Ishikawa (cell line): ENCODE measurements around the gene SMCO4.

Source experiments
- CEBPB ChIP-seq: IDR thresholded peaks from 2 replicates; pipeline ENCODE4 v1.6.1; 2012
- CREB1 ChIP-seq: IDR thresholded peaks from 2 replicates; pipeline ENCODE4 v1.6.1; 2012; ENCODE audit warnings: low read depth
- EGR1 ChIP-seq: IDR thresholded peaks from 2 replicates; pipeline ENCODE4 v1.6.1; 2012
- EP300 ChIP-seq: IDR thresholded peaks from 2 replicates; pipeline ENCODE4 v1.6.1; 2012; ENCODE audit warnings: borderline replicate concordance
- FOXM1 ChIP-seq: IDR thresholded peaks from 2 replicates; pipeline ENCODE4 v1.6.1; 2012; ENCODE audit warnings: low read depth, borderline replicate concordance
- MAX ChIP-seq: IDR thresholded peaks from 2 replicates; pipeline ENCODE4 v1.6.1; 2012
- NFIC ChIP-seq: IDR thresholded peaks from 2 replicates; pipeline ENCODE4 v1.6.1; 2012
- RAD21 ChIP-seq: IDR thresholded peaks from 2 replicates; pipeline ENCODE4 v1.6.1; 2012; ENCODE audit warnings: low read depth
- REST ChIP-seq: IDR thresholded peaks from 2 replicates; pipeline ENCODE4 v1.6.1; 2012; ENCODE audit warnings: low read depth, mild to moderate bottlenecking
- TAF1 ChIP-seq: IDR thresholded peaks from 2 replicates; pipeline ENCODE4 v1.6.1; 2012; ENCODE audit warnings: low read depth, mild to moderate bottlenecking
- TCF12 ChIP-seq: IDR thresholded peaks from 2 replicates; pipeline ENCODE4 v1.6.1; 2012; ENCODE audit warnings: low read depth
- TEAD4 ChIP-seq: IDR thresholded peaks from 2 replicates; pipeline ENCODE4 v1.6.1; 2012
- USF1 ChIP-seq: IDR thresholded peaks from 2 replicates; pipeline ENCODE4 v1.6.1; 2012
- YY1 ChIP-seq: IDR thresholded peaks from 2 replicates; pipeline ENCODE4 v1.6.1; 2012; ENCODE audit warnings: low read depth
- ZBTB7A ChIP-seq: IDR thresholded peaks from 2 replicates; pipeline ENCODE4 v1.6.1; 2012; ENCODE audit warnings: low read depth

Gene SMCO4

GRCh38 chr11:93514712-93515111, 28.5 kb downstream of the SMCO4 start:
- TF ChIP-seq TAF1 = no peak
- TF ChIP-seq CREB1 = no peak
- TF ChIP-seq RAD21 = no peak
- TF ChIP-seq TCF12 = no peak
- no peak for TF ChIP-seq EGR1
- no peak for TF ChIP-seq YY1
- TF ChIP-seq USF1 = no peak
- TF ChIP-seq FOXM1 = no peak
- TF ChIP-seq CEBPB = no peak
- no peak for TF ChIP-seq NFIC
- TF ChIP-seq TEAD4 = no peak
- no peak for TF ChIP-seq REST
- no peak for TF ChIP-seq EP300
- TF ChIP-seq ZBTB7A = no peak
- no peak for TF ChIP-seq MAX

GRCh38 chr11:93513772-93514171, 29.4 kb downstream of the SMCO4 start:
- TF ChIP-seq REST (no peak), TAF1 (no peak), MAX (no peak), ZBTB7A (no peak), NFIC (no peak), FOXM1 (no peak), YY1 (no peak), TEAD4 (no peak)

GRCh38 chr11:93512949-93513667, 30.1 kb downstream of the SMCO4 start:
- no peak for TF ChIP-seq TCF12
- no peak for TF ChIP-seq RAD21
- TF ChIP-seq TAF1 = no peak
- no peak for TF ChIP-seq MAX
- no peak for TF ChIP-seq FOXM1
- TF ChIP-seq EGR1 = no peak

- no peak for TF ChIP-seq EGR1
- TF ChIP-seq TCF12 = no peak
Observed at GRCh38 chr11:93512073-93512475, 31.1 kb downstream of the SMCO4 start.

- TF ChIP-seq REST (no peak), ZBTB7A (no peak), YY1 (no peak), USF1 (no peak), TEAD4 (no peak), RAD21 (no peak)
Observed at GRCh38 chr11:93510196-93510873, 32.9 kb downstream of the SMCO4 start.
